Lung (tissue), 12 donors: Measurements from ENCODE around the gene ZFHX2. TPM values are rescaled to one million over a fixed set of nuclear protein-coding genes. Genes with fewer than 3 reads are reported as not detected.
"Not testable (repeated sequence)": the region's sequence is repeated elsewhere in the genome, so short reads cannot be mapped to it uniquely, and the experiment has no call there.

ENCODE experiments used
- ATAC-seq: fragments of 200-7000 bp; cut with Tn5 transposase; one replicate; pipeline ENCODE4 v1.9.1; 2020; ENCODE audit warnings: moderate number of reproducible peaks; ENCODE audit not compliant: insufficient read depth, low FRiP score
- DNase-seq, 3 donors: peaks; one replicate each; pipeline ENCODE4 v3.0.0-alpha.2; 2013 to 2017
- H3K27ac ChIP-seq, 2 donors: one replicate each; pipeline ENCODE4 v1.5.1; 2013; ENCODE audit warnings: mild to moderate bottlenecking in 2 of 2, moderate library complexity in 2 of 2, control low read depth in 1 of 2, inconsistent platforms in 1 of 2, low read depth in 1 of 2, low read length in 1 of 2
- H3K27me3 ChIP-seq, 3 donors: one replicate each; pipeline ENCODE4 v1.5.1; 2013; ENCODE audit warnings: low read length in 2 of 3; ENCODE audit not compliant: control insufficient read depth in 3 of 3, insufficient read depth in 3 of 3
- H3K36me3 ChIP-seq, 4 donors: one replicate each; pipeline ENCODE4 v1.5.1; 2013; ENCODE audit warnings: low read length in 4 of 4, mild to moderate bottlenecking in 1 of 4, moderate library complexity in 1 of 4; ENCODE audit not compliant: control insufficient read depth in 4 of 4, insufficient read depth in 4 of 4
- H3K4me1 ChIP-seq, 5 donors: one replicate each; pipeline ENCODE4 v1.5.1; 2013; ENCODE audit warnings: low read length in 5 of 5, mild to moderate bottlenecking in 2 of 5, moderate library complexity in 1 of 5; ENCODE audit not compliant: control insufficient read depth in 5 of 5, insufficient read depth in 5 of 5
- H3K4me3 ChIP-seq: one replicate; pipeline ENCODE4 v1.5.1; 2013; ENCODE audit warnings: mild to moderate bottlenecking, control low read depth, moderate library complexity
- H3K9ac ChIP-seq, 2 donors: one replicate each; pipeline ENCODE4 v1.5.1; 2013; ENCODE audit warnings: low read length in 2 of 2, control low read depth in 1 of 2; ENCODE audit not compliant: insufficient read depth in 1 of 2
- H3K9me3 ChIP-seq, 4 donors: one replicate each; pipeline ENCODE4 v1.5.1; 2013; ENCODE audit warnings: low read length in 3 of 4, mild to moderate bottlenecking in 1 of 4, moderate library complexity in 1 of 4; ENCODE audit not compliant: control insufficient read depth in 4 of 4, insufficient read depth in 3 of 4
- WGBS, 2 donors: extraction: QIAGEN DNeasy Blood & Tissue Kit; methylation state at CpG; one replicate each; pipeline ENCODE4 v1.1.7; 2013; 5-methylcytosine and 5-hydroxymethylcytosine counted together
- polyA plus RNA-seq, 2 donors: library from polyadenylated mRNA; stranded (reverse); fragments of 200-250 nt; gene quantifications; one replicate each; pipeline ENCODE4 v1.2.1, GENCODE V29; 2013
- total RNA-seq, 2 donors: library from RNA; depleted of rRNA in 1 of 2; stranded (reverse); fragments of >200 nt in 1 of 2; gene quantifications; one replicate each; pipeline ENCODE4 v1.2.1, GENCODE V29; 2014 to 2021
- TF ChIP-seq, protein P1 (sequence below): IDR thresholded peaks from 2 replicates; pipeline ENCODE4 v1.5.1; 2012; ENCODE audit warnings: mild to moderate bottlenecking; ENCODE audit errors: control extremely low read depth, extremely low read depth
- donor health status: control.
- donor health status: control.
- donor health status: Bipolar disorder and iron deficiency.
- donor health status: healthy.
- donor health status: DM: yes; HTN: yes; CAD: no.

ZFHX2 gene
- total and polyA plus RNA-seq, 4 donors = 0.50 to 4.5 (median 0.75) TPM

GRCh38 chr14:23590198-23590597, 38.6 kb upstream of the ZFHX2 start:
- no peaks in the 10 kb centered on the region for H3K36me3 ChIP-seq

GRCh38 chr14:23589606-23590005, 38.0 kb upstream of the ZFHX2 start:
- H3K36me3 ChIP-seq = no peaks in the 10 kb centered on the region
- H3K9me3 ChIP-seq = peaks cover 0 to 2% (median 0%) of the 10 kb centered on the region in 4 donors
- WGBS, 2 donors = 74 to 83% methylated on average over 2 of the region's 2 CpGs
- no peaks in the 10 kb centered on the region for H3K27me3 ChIP-seq
- TF ChIP-seq, protein P1, sequence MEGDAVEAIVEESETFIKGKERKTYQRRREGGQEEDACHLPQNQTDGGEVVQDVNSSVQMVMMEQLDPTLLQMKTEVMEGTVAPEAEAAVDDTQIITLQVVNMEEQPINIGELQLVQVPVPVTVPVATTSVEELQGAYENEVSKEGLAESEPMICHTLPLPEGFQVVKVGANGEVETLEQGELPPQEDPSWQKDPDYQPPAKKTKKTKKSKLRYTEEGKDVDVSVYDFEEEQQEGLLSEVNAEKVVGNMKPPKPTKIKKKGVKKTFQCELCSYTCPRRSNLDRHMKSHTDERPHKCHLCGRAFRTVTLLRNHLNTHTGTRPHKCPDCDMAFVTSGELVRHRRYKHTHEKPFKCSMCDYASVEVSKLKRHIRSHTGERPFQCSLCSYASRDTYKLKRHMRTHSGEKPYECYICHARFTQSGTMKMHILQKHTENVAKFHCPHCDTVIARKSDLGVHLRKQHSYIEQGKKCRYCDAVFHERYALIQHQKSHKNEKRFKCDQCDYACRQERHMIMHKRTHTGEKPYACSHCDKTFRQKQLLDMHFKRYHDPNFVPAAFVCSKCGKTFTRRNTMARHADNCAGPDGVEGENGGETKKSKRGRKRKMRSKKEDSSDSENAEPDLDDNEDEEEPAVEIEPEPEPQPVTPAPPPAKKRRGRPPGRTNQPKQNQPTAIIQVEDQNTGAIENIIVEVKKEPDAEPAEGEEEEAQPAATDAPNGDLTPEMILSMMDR = no peak
- no peak overlapping the region for H3K9ac ChIP-seq
- no peak overlapping the region for H3K4me3 ChIP-seq
- peaks cover 0 to 8% (median 0%) of the 10 kb centered on the region in 5 donors for H3K4me1 ChIP-seq
- H3K27ac ChIP-seq = no peak overlapping the region
- DNase-seq = no peak
- no peak for ATAC-seq

More at GRCh38 chr14:23590198-23590597, 38.6 kb upstream of the ZFHX2 start:
- no peak for ATAC-seq
- Histone ChIP-seq H3K27ac (no peak overlapping the region), H3K27me3 (no peaks in the 10 kb centered on the region), H3K4me3 (no peak overlapping the region), H3K9me3 (peaks cover 0 to 2% (median 0%) of the 10 kb centered on the region in 4 donors), H3K9ac (no peak overlapping the region), H3K4me1 (peaks cover 0 to 8% (median 0%) of the 10 kb centered on the region in 5 donors)
- TF ChIP-seq, protein P1 = no peak
- WGBS, 2 donors = 91 to 94% methylated on average over 4 of the region's 4 CpGs
- DNase-seq = no peak

DNA sequence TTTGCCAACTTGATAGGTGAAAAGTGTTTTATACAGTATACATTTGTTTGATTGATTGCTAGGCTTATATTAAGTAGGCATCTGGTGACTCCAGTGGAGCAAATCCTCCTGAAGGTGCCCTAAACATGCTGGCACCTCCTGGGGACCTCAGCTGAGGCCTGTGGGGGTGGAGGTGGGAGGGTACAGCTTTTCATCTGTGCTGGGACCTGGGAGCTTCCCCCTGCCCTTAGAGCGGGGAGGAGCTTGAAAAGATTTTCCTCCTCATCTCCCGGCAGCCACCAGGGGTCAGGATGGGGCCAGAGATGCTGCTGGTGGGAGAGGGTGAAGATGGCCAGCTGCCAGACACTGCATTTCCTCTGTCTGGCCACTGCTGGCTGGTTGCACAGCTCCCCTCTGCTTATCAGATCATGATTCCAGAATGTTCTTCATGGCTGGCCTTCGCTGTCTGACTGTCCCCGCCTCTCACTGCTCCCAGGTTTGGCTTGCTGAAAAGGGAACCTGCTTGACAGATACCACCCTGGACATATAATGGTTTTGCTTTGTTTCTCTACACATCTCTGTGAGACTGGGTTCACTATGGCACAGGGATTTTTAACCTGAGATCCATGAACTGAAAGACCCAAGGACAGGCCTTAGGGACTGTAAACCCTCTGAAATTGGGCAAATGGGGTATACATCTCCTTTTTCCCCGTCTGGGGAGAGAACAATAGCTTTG, 37.5 kb upstream of the ZFHX2 start:
- 10 to 14% methylated on average over 5 of the region's 5 CpGs for WGBS, 2 donors
- H3K9ac ChIP-seq = no peak overlapping the region
- H3K4me3 ChIP-seq = no peak overlapping the region
- peaks cover 0 to 8% (median 0%) of the 10 kb centered on the region in 5 donors for H3K4me1 ChIP-seq
- ATAC-seq = peak; percentile 77
- H3K36me3 ChIP-seq = no peaks in the 10 kb centered on the region
- H3K27ac ChIP-seq = no peak overlapping the region
- DNase-seq = peak; percentile 92 to 96 (median 94)
- no peaks in the 10 kb centered on the region for H3K27me3 ChIP-seq
- peaks cover 0 to 2% (median 0%) of the 10 kb centered on the region in 4 donors for H3K9me3 ChIP-seq
- TF ChIP-seq, protein P1 = peak; percentile 86

DNA sequence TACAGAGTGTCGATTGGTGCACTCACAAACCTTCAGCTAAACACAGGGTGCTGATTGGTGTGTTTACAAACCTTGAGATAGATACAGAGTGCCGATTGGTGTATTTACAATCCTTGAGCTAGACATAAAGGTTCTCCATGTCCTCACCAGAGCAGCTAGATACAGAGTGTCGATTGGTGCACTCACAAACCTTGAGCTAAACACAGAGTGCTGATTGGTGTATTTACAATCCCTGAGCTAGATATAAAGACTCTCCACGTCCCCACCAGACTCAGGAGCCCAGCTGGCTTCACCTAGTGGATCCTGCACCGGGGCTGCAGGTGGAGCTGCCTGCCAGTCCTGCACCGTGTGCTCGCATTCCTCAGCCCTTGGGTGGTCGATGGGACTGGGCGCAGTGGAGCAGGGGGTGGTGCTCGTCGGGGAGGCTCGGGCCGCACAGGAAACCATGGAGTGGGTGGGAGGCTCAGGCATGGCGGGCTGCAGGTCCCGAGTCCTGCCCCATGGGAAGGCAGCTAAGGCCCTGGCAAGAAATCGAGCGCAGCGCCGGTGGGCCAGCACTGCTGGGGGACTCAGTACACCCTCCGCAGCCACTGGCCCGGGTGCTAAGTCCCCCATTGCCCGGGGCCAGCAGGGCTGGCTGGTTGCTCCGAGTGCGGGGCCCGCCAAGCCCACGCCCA, 33.1 kb upstream of the ZFHX2 start:
- not testable (repeated sequence) for H3K4me3 ChIP-seq, H3K27me3 ChIP-seq, H3K9me3 ChIP-seq, H3K9ac ChIP-seq, ATAC-seq, H3K36me3 ChIP-seq, DNase-seq, H3K27ac ChIP-seq, H3K4me1 ChIP-seq
- 89 to 96% methylated on average over 19 to 24 of the region's 26 CpGs for WGBS, 2 donors

- H3K36me3 ChIP-seq, H3K27ac ChIP-seq, H3K9me3 ChIP-seq, H3K9ac ChIP-seq, H3K4me3 ChIP-seq, DNase-seq, ATAC-seq, H3K4me1 ChIP-seq: not testable (repeated sequence)
- H3K27me3 ChIP-seq = peaks cover 5 to 17% (median 11%) of the 10 kb centered on the region in 3 donors
- WGBS, 2 donors = 75 to 82% methylated on average over 24 of the region's 25 CpGs
These were observed 32.4 kb upstream of the ZFHX2 start for GRCh38 chr14:23583761-23584526.
